Gastrocnemius medialis (tissue), 4 donors: ENCODE data around the gene RAB38. TPM values are rescaled to one million over a fixed set of nuclear protein-coding genes. Genes with fewer than 3 reads are reported as not detected.

Source experiments
- ATAC-seq, 2 donors: fragments of 150-250 bp; one replicate each; pipeline ENCODE4 v1.9.1; 2016
- DNase-seq, 2 donors: peaks; one replicate each; pipeline ENCODE4 v3.0.0-alpha.2; 2019
- H3K27ac ChIP-seq, 4 donors: fragments of 200-600 bp; sonication (generic); 1 replicate in 1 of 4; 2 replicates in 3 of 4; pipeline ENCODE4 v1.5.1; 2016 to 2018; ENCODE audit warnings: mild to moderate bottlenecking in 2 of 4, moderate library complexity in 1 of 4
- H3K27me3 ChIP-seq, 3 donors: fragments of 200-600 bp; sonication (generic) in 2 of 3; 1 replicate in 1 of 3; 2 replicates in 2 of 3; pipeline versions ENCODE4 v1.5.1 to v1.6.0; 2016 to 2019; ENCODE audit warnings: mild to moderate bottlenecking in 1 of 3, moderate library complexity in 1 of 3
- H3K36me3 ChIP-seq, 2 donors: fragments of 200-600 bp; sonication (generic) in 1 of 2; one replicate each; pipeline ENCODE4 v1.5.1; 2017 to 2018
- H3K4me1 ChIP-seq, 2 donors: fragments of 200-600 bp; sonication (generic) in 1 of 2; one replicate each; pipeline ENCODE4 v1.5.1; 2016 to 2017; ENCODE audit warnings: mild to moderate bottlenecking in 2 of 2
- H3K4me3 ChIP-seq, 4 donors: fragments of 200-600 bp; sonication (generic) in 3 of 4; 1 replicate in 1 of 4; 2 replicates in 3 of 4; pipeline ENCODE4 v1.5.1; 2016 to 2019; ENCODE audit warnings: mild to moderate bottlenecking in 2 of 4
- H3K9me3 ChIP-seq, 3 donors: fragments of 200-600 bp; sonication (generic) in 2 of 3; 1 replicate in 1 of 3; 2 replicates in 2 of 3; pipeline ENCODE4 v1.5.1; 2016 to 2019
- CTCF ChIP-seq, 5 experiments: fragments of 450-650 bp in 3 of 5; fragments of 200-600 bp in 2 of 5; sonication (generic) in 2 of 5; IDR thresholded peaks in 4 of 5; conservative IDR thresholded peaks in 1 of 5; 1 replicate in 4 of 5; 2 replicates in 1 of 5; pipeline ENCODE4 v1.5.1; 2016 to 2019; ENCODE audit warnings: antibody characterized with exemption in 5 of 5, mild to moderate bottlenecking in 3 of 5, moderate library complexity in 3 of 5
- POLR2A ChIP-seq, 2 donors: fragments of 450-650 bp; IDR thresholded peaks; one replicate each; pipeline ENCODE4 v1.6.1; 2017; ENCODE audit warnings: antibody characterized with exemption in 2 of 2, mild to moderate bottlenecking in 2 of 2, moderate library complexity in 2 of 2
- in situ Hi-C, 4 donors: fragments of 200-750 bp; cut with MboI; loops; one replicate each; pipeline versions ENCODE4 v1.15.0 to v1.8.0; 2017; ENCODE audit warnings: low sequenced_read_pairs in 4 of 4
- intact Hi-C: fragments of 100-400 bp; cut with DNase I; formaldehyde crosslinking; loops from one replicate; pipeline ENCODE4 v1.15.1; 2023; ENCODE audit warnings: low total_unique reads
- total RNA-seq, 4 donors: library from RNA; depleted of rRNA; stranded (reverse); fragments of >200 nt; gene quantifications; one replicate each; pipeline versions ENCODE4 v1.1.0 to v1.2.3, GENCODE V29; 2016

Gene RAB38
- total RNA-seq, 4 donors from 2014 or later, result 0.27 TPM; not detected in 3

- H3K36me3 ChIP-seq, result no peaks in the 10 kb centered on the region
- no peaks in the 10 kb centered on the region for H3K4me1 ChIP-seq
- no peak for TF ChIP-seq POLR2A (IDR thresholded peaks at IDR 0.05)
- no peak for TF ChIP-seq CTCF (IDR thresholded peaks at IDR 0.05 in 4 of 5, conservative IDR thresholded peaks at IDR 0.05 in 1 of 5)
- H3K4me3 ChIP-seq, result no peak overlapping the region
- no peaks in the 10 kb centered on the region for H3K9me3 ChIP-seq
- intact Hi-C loops (no loop called here), in situ Hi-C loops (no loop called here)
- no peak overlapping the region for H3K27ac ChIP-seq
- ATAC-seq, result no peak
- H3K27me3 ChIP-seq, result no peaks in the 10 kb centered on the region
- no peak for DNase-seq
Observed at GRCh38 chr11:88183233-88183632, 8.0 kb upstream of the RAB38 start.

GRCh38 chr11:88181776-88182175 lies 6.5 kb upstream of the RAB38 start:
- Histone ChIP-seq H3K27ac (no peak overlapping the region), H3K27me3 (no peaks in the 10 kb centered on the region), H3K4me3 (no peak overlapping the region), H3K9me3 (no peaks in the 10 kb centered on the region), H3K36me3 (no peaks in the 10 kb centered on the region), H3K4me1 (no peaks in the 10 kb centered on the region)
- no peak for TF ChIP-seq POLR2A (IDR thresholded peaks at IDR 0.05)
- TF ChIP-seq CTCF (IDR thresholded peaks at IDR 0.05 in 4 of 5, conservative IDR thresholded peaks at IDR 0.05 in 1 of 5), result no peak
- DNase-seq, result no peak
- in situ Hi-C loops (no loop called here), intact Hi-C loops (no loop called here)
- ATAC-seq, result no peak

- H3K9me3 ChIP-seq, result no peaks in the 10 kb centered on the region
- no peak overlapping the region for H3K27ac ChIP-seq
- ATAC-seq (no peak), DNase-seq (no peak)
- in situ Hi-C loops (no loop called here), intact Hi-C loops (no loop called here)
- H3K4me1 ChIP-seq, result peaks cover 4% of the 10 kb centered on the region in 2 donors
- H3K27me3 ChIP-seq, result no peaks in the 10 kb centered on the region
- H3K36me3 ChIP-seq, result no peaks in the 10 kb centered on the region
- no peak overlapping the region for H3K4me3 ChIP-seq
- TF ChIP-seq CTCF (IDR thresholded peaks at IDR 0.05 in 4 of 5, conservative IDR thresholded peaks at IDR 0.05 in 1 of 5) (no peak), POLR2A (IDR thresholded peaks at IDR 0.05) (no peak)
Observed at GRCh38 chr11:88179971-88180629, 4.9 kb upstream of the RAB38 start.

- no peaks in the 10 kb centered on the region for H3K9me3 ChIP-seq
Observed at GRCh38 chr11:88179141-88179540, 3.9 kb upstream of the RAB38 start.

More at GRCh38 chr11:88179141-88179540, 3.9 kb upstream of the RAB38 start:
- no peaks in the 10 kb centered on the region for H3K27me3 ChIP-seq
- intact Hi-C loops, result no loop called here
- no peaks in the 10 kb centered on the region for H3K36me3 ChIP-seq
- H3K4me3 ChIP-seq, result no peak overlapping the region
- TF ChIP-seq CTCF (IDR thresholded peaks at IDR 0.05 in 4 of 5, conservative IDR thresholded peaks at IDR 0.05 in 1 of 5) (no peak), POLR2A (IDR thresholded peaks at IDR 0.05) (no peak)
- H3K4me1 ChIP-seq, result peaks cover 4 to 10% of the 10 kb centered on the region in 2 donors
- H3K27ac ChIP-seq, result no peak overlapping the region
- no peak for DNase-seq
- no peak for ATAC-seq
- in situ Hi-C loops, result no loop called here
